Measurements from ENCODE around the gene NFIB.

Gene NFIB

DNA sequence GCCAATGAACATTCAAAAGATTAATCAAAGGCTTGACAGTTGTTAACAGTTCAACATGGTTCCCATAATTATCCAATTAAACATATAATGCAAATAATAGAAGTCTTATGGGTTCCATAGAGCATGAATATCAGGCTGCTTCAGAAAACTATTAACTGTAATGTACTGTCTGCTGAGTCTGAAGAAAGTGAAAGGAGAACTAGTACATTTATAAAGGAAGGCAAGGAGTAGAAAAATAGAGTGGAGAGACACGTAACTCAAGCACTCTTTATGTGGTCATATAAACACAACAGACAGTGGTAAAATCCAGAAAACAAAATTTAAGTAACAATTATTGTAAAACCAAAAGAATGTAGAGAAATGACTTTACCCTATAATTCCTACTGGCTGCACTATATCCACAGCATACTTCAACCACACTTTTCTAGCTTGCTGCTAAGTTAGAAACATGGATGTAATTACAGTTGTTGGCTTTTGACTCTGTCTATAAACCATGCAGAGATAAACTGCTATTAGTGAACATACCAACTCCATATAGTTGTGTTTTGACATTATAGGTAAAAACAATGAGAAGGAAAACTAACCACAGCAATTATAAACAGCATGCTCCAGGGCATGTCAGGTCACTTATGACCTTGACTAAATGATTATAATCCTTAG, 32.7 kb downstream of the NFIB start:
- no peak overlapping the region for H3K4me3 ChIP-seq
- H3K9ac ChIP-seq: no peak overlapping the region
- no peak overlapping the region for H3K4me2 ChIP-seq
- no peaks in the 10 kb centered on the region for H3K36me3 ChIP-seq
- H3K9me3 ChIP-seq (replicated peaks in 1 of 11): no peaks in the 10 kb centered on the region
- no peaks in the 10 kb centered on the region for H3K4me1 ChIP-seq
- H3K27me3 ChIP-seq: no peaks in the 10 kb centered on the region
- H4K20me1 ChIP-seq: no peaks in the 10 kb centered on the region
- no peak overlapping the region for H3K27ac ChIP-seq
- TF ChIP-seq Cebpa-rat (IDR thresholded peaks at IDR 0.05): no peak

- Histone ChIP-seq H3K27me3 (no peaks in the 10 kb centered on the region), H3K4me2 (no peak overlapping the region), H3K36me3 (no peaks in the 10 kb centered on the region), H3K9me3 (replicated peaks in 1 of 11) (no peaks in the 10 kb centered on the region), H3K27ac (no peak overlapping the region), H4K20me1 (no peaks in the 10 kb centered on the region), H3K9ac (no peak overlapping the region), H3K4me1 (peaks cover 0 to 3% (median 0%) of the 10 kb centered on the region in 10 experiments; a peak in 3 of 20 replicates), H3K4me3 (no peak overlapping the region)
- no peak for TF ChIP-seq Cebpa-rat (IDR thresholded peaks at IDR 0.05)
Measured at GRCh38 chr9:14279671-14280070, 34.3 kb downstream of the NFIB start.

DNA sequence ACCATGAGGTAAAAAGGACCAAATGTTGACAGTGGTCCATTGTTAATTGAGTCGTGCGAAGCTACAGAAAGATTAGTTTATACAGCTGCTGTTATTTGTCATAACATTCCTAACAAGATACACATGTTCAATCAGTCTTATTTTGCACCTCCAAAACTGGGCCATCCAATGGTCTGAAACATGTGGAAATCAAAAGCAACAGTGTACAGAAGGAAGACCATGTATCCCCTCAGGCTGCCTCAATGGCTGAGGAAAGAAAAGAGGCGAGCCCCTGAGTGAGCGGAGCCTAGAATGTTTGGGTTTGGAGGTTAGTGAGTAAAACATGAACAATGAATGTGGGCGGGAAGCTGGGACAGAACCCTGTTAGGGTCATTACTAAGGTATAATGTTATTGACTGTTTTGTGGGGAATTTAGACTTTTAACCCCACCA, 35.6 kb downstream of the NFIB start:
- no peaks in the 10 kb centered on the region for H4K20me1 ChIP-seq
- H3K27ac ChIP-seq: no peak overlapping the region
- H3K9me3 ChIP-seq (replicated peaks in 1 of 11): no peaks in the 10 kb centered on the region
- no peaks in the 10 kb centered on the region for H3K36me3 ChIP-seq
- no peak overlapping the region for H3K4me3 ChIP-seq
- TF ChIP-seq Cebpa-rat (IDR thresholded peaks at IDR 0.05): no peak
- no peak overlapping the region for H3K9ac ChIP-seq
- H3K4me1 ChIP-seq: peaks cover 10 to 16% (median 13%) of the 10 kb centered on the region in 10 experiments
- H3K27me3 ChIP-seq: no peaks in the 10 kb centered on the region
- H3K4me2 ChIP-seq: no peak overlapping the region

DNA sequence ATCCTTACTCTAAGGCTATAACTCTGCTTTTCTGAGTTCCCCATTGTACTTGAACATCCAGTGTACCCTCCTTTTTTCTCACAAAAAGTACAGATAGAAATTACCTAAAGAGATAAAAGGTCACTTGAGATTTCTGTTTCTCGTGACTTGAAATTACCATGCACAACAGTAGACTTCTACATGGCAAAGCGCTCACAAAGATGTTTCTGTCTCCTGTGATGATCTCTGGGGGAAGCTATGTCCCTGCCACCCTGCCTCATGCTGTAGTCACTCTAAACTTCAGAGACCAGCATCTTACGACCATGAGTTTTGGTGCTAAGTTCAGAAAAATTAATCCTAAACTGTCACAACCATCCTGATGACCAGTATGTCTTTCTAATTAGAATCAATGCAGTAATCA, 36.2 kb downstream of the NFIB start:
- Histone ChIP-seq H4K20me1 (no peaks in the 10 kb centered on the region), H3K4me1 (peaks cover 14 to 22% (median 17%) of the 10 kb centered on the region in 10 experiments), H3K27me3 (no peaks in the 10 kb centered on the region), H3K27ac (no peak overlapping the region), H3K36me3 (no peaks in the 10 kb centered on the region), H3K9me3 (replicated peaks in 1 of 11) (no peaks in the 10 kb centered on the region), H3K4me3 (no peak overlapping the region), H3K9ac (no peak overlapping the region), H3K4me2 (no peak overlapping the region)
- no peak for TF ChIP-seq Cebpa-rat (IDR thresholded peaks at IDR 0.05)

DNA sequence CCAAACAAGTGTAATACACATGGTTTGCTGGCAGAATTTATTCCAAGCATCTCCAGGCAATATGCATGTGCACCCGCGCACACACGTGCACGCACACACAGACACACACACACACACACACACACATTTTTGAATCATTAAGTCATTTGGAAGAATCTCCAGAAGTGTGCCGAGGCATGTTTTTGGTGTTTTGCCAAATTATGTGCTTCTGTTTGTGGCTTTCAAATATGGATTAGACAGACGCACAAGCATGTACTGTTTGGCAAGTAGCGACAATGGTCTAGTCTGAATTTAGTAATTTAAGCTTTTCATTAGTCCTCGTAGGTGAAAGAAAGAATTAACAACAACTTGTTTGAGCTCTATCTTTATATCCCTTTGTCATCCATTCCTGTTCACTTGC, 36.7 kb downstream of the NFIB start:
- TF ChIP-seq Cebpa-rat (IDR thresholded peaks at IDR 0.05): no peak
- Histone ChIP-seq H3K4me2 (no peak overlapping the region), H3K9ac (no peak overlapping the region), H3K27me3 (no peaks in the 10 kb centered on the region), H3K9me3 (replicated peaks in 1 of 11) (no peaks in the 10 kb centered on the region), H3K36me3 (no peaks in the 10 kb centered on the region), H3K4me3 (no peak overlapping the region), H4K20me1 (no peaks in the 10 kb centered on the region), H3K27ac (no peak overlapping the region), H3K4me1 (peaks cover 14 to 22% (median 17%) of the 10 kb centered on the region in 10 experiments)

DNA sequence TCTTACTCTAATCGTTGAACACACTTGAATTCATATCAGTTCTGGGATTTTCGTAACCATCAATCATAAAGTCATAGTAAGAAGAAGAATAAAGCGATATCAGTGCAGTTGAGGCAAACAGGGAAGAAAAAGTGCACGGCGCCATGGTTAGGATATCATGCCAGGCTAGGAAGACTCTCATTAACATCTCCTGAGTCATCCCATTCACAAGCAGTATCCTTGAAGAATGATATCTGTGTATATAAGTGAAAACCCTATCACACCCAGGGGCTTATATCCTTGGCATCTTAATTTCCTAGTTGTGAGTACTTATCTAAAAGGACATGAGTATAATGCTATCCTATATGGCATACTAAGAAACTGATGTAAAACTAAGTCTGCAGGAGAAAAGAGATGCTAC, 38.6 kb downstream of the NFIB start:
- H3K4me3 ChIP-seq: no peak overlapping the region
- H3K27me3 ChIP-seq: no peaks in the 10 kb centered on the region
- no peaks in the 10 kb centered on the region for H3K9me3 ChIP-seq (replicated peaks in 1 of 11)
- H4K20me1 ChIP-seq: no peaks in the 10 kb centered on the region
- H3K36me3 ChIP-seq: no peaks in the 10 kb centered on the region
- H3K9ac ChIP-seq: no peak overlapping the region
- no peak overlapping the region for H3K27ac ChIP-seq
- TF ChIP-seq Cebpa-rat (IDR thresholded peaks at IDR 0.05): no peak
- no peak overlapping the region for H3K4me2 ChIP-seq
- H3K4me1 ChIP-seq: peaks cover 14 to 22% (median 17%) of the 10 kb centered on the region in 10 experiments

DNA sequence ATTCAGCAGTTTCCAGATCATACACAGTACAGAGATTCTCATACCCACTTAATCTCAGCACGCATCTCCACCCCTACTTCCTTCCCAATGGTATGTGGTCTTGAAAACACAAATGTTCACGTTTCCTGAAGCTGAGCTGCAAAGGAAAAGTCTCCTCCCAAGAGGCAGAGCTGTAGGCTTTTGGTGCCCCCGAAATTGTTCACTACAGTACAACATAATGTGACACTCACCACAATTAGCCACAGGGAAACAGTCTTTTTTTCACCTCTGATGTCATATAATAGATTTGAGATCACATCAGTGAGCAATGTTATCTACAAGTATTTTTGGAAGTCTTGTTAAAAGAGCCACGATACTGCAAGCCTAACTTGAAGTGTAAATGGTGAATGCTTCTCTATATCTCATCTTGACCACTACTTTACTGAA, 40.2 kb downstream of the NFIB start:
- H3K36me3 ChIP-seq: no peaks in the 10 kb centered on the region
- no peaks in the 10 kb centered on the region for H3K9me3 ChIP-seq (replicated peaks in 1 of 11)
- H3K27me3 ChIP-seq: no peaks in the 10 kb centered on the region
- peaks cover 14 to 22% (median 17%) of the 10 kb centered on the region in 10 experiments for H3K4me1 ChIP-seq
- H3K4me2 ChIP-seq: peak overlapping the region; percentile 45 to 79 (median 53); a peak in 21 of 22 replicates
- H3K9ac ChIP-seq: no peak overlapping the region
- H3K4me3 ChIP-seq: no peak overlapping the region
- no peak for TF ChIP-seq Cebpa-rat (IDR thresholded peaks at IDR 0.05)
- no peaks in the 10 kb centered on the region for H4K20me1 ChIP-seq
- H3K27ac ChIP-seq: no peak overlapping the region

- H3K27me3 ChIP-seq: no peaks in the 10 kb centered on the region
- peak overlapping the region; percentile 45 to 79 (median 53); a peak in 21 of 22 replicates for H3K4me2 ChIP-seq
- no peak for TF ChIP-seq Cebpa-rat (IDR thresholded peaks at IDR 0.05)
- H4K20me1 ChIP-seq: no peaks in the 10 kb centered on the region
- H3K9me3 ChIP-seq (replicated peaks in 1 of 11): no peaks in the 10 kb centered on the region
- no peak overlapping the region for H3K4me3 ChIP-seq
- no peak overlapping the region for H3K27ac ChIP-seq
- H3K9ac ChIP-seq: no peak overlapping the region
- H3K4me1 ChIP-seq: peaks cover 14 to 22% (median 17%) of the 10 kb centered on the region in 10 experiments
- H3K36me3 ChIP-seq: no peaks in the 10 kb centered on the region
Measured at GRCh38 chr9:14272927-14273528, 40.9 kb downstream of the NFIB start.

GRCh38 chr9:14271093-14271673, 42.8 kb downstream of the NFIB start:
- H3K36me3 ChIP-seq: no peaks in the 10 kb centered on the region
- no peak overlapping the region for H3K4me2 ChIP-seq
- no peaks in the 10 kb centered on the region for H3K9me3 ChIP-seq (replicated peaks in 1 of 11)
- peaks cover 14 to 22% (median 17%) of the 10 kb centered on the region in 10 experiments for H3K4me1 ChIP-seq
- H4K20me1 ChIP-seq: no peaks in the 10 kb centered on the region
- H3K27me3 ChIP-seq: no peaks in the 10 kb centered on the region
- no peak overlapping the region for H3K27ac ChIP-seq
- no peak overlapping the region for H3K4me3 ChIP-seq
- TF ChIP-seq Cebpa-rat (IDR thresholded peaks at IDR 0.05): no peak
- H3K9ac ChIP-seq: no peak overlapping the region

Data from BLaER1 treated with 17β-estradiol and CSF1 and Interleukin-3, amounts not matched to agents 10 nM and 100 nM (cell line).